Fibroblast of skin of abdomen (primary cell): ENCODE results near the gene KRTAP10-9. TPM values are rescaled to one million over a fixed set of nuclear protein-coding genes. Genes with fewer than 3 reads are reported as not detected.
"Not testable (repeated sequence)": the region's sequence is repeated elsewhere in the genome, so short reads cannot be mapped to it uniquely, and the experiment has no call there.

Experiments
- DNase-seq: peaks from one replicate; pipeline ENCODE4 v3.0.0-alpha.2; 2013
- polyA plus RNA-seq, 2 experiments: library from polyadenylated mRNA; unstranded; fragments of 120-200 nt; gene quantifications; one replicate each; pipeline ENCODE4 v1.2.1, GENCODE V29; 2013; ENCODE audit not compliant: insufficient read length in 2 of 2

The KRTAP10-9 gene, protein sequence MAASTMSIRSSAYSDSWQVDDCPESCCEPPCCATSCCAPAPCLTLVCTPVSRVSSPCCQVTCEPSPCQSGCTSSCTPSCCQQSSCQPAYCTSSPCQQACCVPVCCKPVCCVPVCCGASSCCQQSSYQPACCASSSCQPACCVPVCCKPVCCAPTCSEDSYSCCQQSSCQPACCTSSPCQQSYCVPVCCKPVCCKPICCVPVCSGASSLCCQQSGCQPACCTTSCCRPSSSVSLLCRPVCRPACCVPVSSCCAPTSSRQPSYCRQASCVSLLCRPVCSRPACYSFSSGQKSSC
- polyA plus RNA-seq (2013, experiment 1 of 2; ENCODE audit: insufficient read length), result not detected
- polyA plus RNA-seq (2013, experiment 2 of 2; ENCODE audit: insufficient read length), result not detected

GRCh38 chr21:44626673-44627143 is at the start of gene KRTAP10-9:
Gene KRTAP10-9 (plus strand): TSS chr21:44627093. CDS start chr21:44627172, 79 bp downstream.
- DNase-seq, result no peak

- no peak for DNase-seq
Measured at GRCh38 chr21:44578371-44579055, 48.4 kb upstream of the KRTAP10-9 start.

GRCh38 chr21:44579056-44579832 is 47.6 kb upstream of the KRTAP10-9 start:
- DNase-seq, result no peak

- DNase-seq, result no peak
Measured at GRCh38 chr21:44579833-44580144, 47.1 kb upstream of the KRTAP10-9 start.

DNA sequence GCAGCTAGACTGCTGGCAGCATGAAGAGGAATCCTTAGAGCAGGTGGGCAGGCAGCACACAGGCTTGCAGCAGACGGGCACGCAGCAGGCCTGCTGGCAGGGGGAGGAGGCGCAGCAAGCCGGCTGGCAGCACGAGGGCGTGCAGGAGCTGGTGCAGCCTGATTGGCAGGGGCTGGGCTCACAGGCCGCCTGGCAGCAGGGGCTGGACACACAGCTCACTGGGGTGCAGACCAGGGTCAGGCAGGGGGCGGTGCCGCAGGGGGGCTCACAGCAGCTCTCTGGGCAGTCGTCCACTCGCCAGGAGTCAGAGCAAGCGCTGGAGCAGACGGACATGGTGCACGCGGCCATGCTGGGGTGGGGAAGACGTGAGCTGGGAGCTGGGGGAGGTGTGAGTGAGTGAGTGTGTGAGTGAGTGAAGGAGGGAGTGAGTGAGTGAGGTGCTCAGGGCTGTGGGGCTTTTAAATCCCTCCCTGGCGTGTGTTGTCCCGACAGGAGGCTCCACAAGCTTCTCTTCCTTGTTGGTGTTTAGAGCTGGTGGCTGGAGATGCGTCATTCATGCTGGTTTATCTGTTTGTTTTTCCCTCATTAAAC is 46.6 kb upstream of the KRTAP10-9 start, which contains the start of gene KRTAP10-5:
KRTAP10-5 (minus strand) TSS at position 374 of the 591 bp plus-strand sequence; CDS start at position 348, 26 bp downstream.
- not testable (repeated sequence) for DNase-seq

DNA sequence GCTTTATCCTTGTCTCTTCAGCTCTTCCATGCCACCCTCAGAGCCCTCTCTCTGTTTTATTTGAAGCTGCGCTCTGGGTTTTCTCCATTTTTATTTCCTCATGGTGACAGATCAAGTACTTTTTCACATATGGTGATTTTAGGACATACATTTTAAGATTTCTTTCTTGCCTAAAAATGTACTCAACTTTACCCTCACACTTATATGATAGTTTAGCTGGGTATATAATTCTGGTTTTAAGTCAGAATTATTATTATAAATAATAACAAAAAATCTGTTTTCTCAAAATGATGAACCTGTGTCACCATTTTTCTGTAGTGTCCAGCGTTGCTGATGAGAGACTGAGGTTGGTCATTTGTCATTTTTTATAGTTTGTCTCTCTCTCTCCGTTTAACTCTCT is 45.7 kb upstream of the KRTAP10-9 start:
- DNase-seq, result no peak

GRCh38 chr21:44582055-44582454 is 44.8 kb upstream of the KRTAP10-9 start:
- DNase-seq, result no peak

DNA sequence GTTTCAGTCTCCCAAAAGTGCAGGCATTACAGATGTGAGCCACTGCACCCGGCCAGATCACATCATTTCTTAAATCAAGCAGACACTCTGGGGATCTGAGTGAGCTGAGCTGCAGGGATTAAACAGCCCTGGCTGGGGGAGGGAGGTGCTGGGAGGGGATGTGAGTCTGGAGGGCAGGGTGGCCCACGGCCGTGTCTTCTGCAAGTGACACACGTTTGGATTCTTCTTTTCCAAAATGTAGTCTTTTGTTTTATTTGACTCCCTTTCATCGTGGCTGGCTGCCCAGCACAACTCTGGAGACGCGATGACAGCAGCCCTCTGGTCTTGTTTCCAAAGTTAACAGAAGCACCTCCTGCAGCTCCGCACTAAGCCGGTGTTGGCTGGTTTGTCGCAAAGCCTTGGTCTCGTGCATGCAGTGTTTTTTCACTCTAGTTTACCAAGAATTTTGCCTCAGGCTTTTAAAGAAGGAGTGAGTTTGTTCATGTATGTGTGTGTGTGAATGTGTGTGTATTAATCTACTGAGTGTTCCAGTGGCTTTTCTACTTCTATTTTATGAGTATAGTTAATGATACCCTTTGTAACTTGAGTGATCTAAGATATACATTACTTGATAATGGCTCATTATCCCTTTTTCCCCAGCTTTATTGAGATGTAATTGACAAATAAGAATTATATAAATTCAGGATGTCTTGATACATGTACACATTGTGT is 43.6 kb upstream of the KRTAP10-9 start:
- no peak for DNase-seq

DNA sequence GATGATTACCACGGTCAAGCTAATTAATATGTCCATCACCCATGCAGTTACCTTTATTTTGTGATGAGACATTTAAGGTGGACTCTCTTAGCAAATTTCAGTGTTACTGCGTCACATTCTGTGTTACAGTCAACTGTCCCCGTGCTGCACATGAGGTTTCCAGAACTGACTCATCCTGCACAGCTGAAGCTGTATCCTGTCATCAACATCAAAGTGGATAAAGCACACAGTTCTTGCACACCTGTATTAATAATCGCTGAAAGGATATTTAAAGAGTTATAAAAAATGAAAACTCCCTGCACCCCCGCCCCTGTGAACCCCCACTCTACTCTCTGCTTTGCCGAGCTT is 43.1 kb upstream of the KRTAP10-9 start:
- no peak for DNase-seq

- no peak for DNase-seq
Measured at GRCh38 chr21:44585892-44586291, 41.0 kb upstream of the KRTAP10-9 start.

DNA sequence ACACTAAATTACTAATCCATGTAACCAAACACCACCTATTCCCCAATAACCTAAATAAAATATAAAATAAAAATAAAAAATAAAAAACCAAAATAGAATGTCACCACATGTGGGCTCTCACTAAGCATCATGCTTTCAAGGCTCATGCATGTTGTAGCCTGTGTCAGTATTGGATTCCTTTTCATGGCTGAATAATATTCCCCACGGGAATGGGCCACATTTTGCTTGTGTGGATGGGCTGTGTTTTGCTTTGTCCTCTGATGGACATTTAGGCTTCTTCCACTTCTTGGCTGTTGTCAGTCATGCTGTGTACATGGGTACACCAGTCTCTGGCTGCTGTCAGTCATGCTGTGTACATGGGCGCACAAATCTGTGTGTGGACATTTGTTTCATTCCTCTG is 37.8 kb upstream of the KRTAP10-9 start:
- no peak for DNase-seq

- no peak for DNase-seq
Measured at GRCh38 chr21:44589586-44590305, 37.1 kb upstream of the KRTAP10-9 start.

- no peak for DNase-seq
Measured at GRCh38 chr21:44590311-44590721, 36.6 kb upstream of the KRTAP10-9 start.

DNA sequence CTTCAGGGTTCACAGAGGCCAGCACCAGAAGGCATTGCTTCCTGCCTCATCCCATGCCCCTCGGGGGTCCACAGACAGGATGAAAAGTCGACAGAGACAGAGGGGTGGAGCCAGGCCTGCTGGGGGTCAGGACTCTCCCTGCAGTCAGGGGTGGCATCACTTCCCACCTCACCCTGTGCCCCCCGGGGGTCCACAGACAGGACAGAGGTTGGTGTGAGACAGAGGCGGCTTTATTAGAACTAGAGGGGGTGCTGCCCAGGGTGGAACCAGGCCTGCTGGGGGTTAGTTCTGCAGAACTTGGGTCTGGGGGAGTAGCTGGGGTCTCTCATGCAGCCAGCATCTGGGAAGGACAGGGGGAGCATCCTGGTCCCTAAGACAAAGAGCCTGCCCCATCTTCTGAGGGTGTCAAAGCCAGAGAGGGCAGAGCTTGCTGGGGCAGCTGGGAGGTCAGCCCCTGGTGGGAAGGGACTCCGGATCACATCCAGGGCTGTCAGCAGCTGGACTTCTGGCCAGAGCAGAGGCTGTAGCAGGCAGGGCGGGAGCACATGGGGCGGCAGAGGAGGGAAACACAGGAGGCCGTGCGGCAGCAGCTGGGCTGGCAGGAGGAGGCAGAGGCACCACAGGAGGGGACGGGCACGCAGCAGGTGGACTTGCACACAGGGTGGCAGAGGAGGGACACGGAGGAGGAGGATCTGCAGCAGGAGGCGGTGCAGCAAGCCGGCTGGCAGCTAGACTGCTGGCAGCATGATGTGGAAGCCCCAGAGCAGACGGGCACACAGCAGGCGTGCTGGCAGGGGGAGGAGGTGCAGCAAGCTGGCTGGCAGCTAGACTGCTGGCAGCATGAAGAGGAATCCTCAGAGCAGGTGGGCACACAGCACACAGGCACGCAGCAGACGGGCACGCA is 35.7 kb upstream of the KRTAP10-9 start:
- not testable (repeated sequence) for DNase-seq

DNA sequence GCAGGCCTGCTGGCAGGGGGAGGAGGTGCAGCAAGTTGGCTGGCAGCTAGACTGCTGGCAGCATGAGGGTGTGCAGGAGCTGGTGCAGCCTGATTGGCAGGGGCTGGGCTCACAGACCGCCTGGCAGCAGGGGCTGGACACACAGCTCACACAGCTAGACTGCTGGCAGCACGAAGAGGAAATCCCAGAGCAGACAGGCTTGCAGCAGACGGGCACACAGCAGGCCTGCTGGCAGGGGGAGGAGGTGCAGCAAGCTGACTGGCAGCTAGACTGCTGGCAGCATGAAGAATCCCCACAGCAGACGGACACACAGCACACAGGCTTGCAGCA is 35.1 kb upstream of the KRTAP10-9 start:
- DNase-seq, result not testable (repeated sequence)

DNA sequence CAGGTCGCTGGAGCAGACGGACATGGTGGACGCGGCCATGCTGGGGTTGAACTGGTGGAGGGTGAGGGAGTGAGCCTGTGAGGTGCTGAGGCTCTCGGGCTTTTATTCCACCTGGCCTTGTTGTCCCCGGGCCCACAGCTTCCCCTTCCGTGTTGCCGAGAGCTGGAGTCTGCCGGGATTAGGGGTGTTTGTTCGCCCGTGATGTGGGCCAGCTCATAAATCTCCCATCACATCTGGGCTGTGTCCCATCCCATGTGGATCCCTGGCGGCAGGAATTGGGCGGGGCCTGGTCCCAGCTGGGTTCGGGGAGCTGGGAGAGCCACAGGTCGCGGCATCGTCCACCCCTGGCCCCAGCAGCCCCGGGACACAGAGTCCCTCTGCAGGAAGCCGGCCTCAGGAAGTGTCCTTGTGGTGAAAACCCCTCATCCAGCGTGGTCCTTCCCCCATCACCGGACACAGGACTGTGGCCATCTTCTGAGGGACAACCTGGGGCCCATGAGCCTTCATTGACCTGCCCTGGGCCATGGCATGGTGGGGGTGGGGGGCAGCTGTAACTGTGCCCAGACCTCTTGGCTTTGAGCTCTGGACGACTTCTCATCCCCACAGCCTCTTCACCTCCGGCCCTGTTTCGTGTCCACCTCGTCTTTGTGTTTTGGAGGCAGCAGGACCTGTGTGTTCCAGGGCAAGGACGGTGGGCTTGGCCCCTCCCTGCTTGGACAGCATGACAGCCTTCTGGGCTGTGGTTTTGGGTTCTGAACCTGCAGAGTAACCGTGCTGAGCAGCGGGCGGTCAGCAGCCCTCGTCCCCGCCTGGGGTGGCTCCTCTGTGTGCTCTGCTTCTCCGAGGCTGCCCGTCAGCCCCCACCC is 34.2 kb upstream of the KRTAP10-9 start, which contains the start of gene KRTAP10-6:
KRTAP10-6 (minus strand) TSS at position 60 of the 866 bp plus-strand sequence; CDS start at position 39, 21 bp downstream.
- DNase-seq, result no peak

- no peak for DNase-seq
Measured at GRCh38 chr21:44593598-44594405, 33.1 kb upstream of the KRTAP10-9 start.

DNA sequence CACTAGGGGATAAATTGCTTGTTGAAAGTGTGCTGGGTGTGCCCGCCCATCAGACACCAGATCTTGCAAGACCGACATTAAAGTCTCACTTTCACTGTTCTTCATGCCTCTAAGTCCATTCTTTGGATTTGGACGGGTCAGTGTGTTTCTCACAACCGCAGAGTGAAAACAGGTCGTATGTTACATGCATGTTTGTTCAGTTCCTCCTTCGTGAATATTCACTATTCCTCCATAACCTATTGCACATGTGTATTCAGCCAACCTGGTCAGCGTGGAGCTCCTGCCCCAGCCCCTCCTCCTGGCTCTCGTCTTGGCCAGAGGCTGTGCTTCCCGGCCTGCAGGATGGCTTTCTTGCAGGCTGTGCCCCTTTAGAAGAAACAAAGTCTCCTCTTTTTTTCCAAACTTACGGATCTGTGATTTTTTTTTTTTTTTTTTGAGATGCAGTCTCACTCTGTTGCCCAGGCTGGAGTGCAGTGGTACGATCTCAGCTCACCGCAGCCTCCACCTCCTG is 32.4 kb upstream of the KRTAP10-9 start:
- no peak for DNase-seq
